Right renal cortex interstitium (tissue), 3 donors: Measurements from ENCODE around the gene CELA1. TPM values are rescaled to one million over a fixed set of nuclear protein-coding genes. Genes with fewer than 3 reads are reported as not detected.
"Not testable (repeated sequence)": the region's sequence is repeated elsewhere in the genome, so short reads cannot be mapped to it uniquely, and the experiment has no call there.

Source experiments
- DNase-seq, 3 donors: peaks; one replicate each; pipeline ENCODE4 v3.0.0-alpha.2; 2013; ENCODE audit warnings: low read depth in 3 of 3, low spot score in 2 of 3
- polyA plus RNA-seq, 3 donors: library from polyadenylated mRNA; unstranded; fragments of 120-200 nt; gene quantifications; one replicate each; pipeline ENCODE4 v1.2.1, GENCODE V29; 2013; ENCODE audit not compliant: insufficient read length in 3 of 3

The CELA1 gene
- polyA plus RNA-seq, 3 donors, result not detected

DNA sequence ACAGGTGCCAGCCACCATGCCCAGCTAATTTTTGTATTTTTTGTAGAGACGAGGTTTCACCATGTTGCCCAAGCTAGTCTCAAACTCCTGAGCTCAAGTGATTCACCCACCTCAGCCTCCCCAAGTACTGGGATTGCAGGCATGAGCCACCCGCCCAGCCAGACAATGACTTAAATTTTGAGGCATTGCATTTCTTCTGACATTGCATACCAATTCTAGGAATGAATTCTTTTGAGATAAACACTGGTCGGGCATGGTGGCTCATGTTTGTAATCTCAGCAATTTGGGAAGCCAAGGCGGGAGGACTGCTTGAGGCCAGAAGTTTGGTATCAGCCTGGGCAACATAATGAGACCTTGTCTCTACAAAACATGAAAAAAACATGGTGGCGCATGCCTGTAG lies 2.5 kb upstream of the CELA1 start:
- DNase-seq, result no peak

DNA sequence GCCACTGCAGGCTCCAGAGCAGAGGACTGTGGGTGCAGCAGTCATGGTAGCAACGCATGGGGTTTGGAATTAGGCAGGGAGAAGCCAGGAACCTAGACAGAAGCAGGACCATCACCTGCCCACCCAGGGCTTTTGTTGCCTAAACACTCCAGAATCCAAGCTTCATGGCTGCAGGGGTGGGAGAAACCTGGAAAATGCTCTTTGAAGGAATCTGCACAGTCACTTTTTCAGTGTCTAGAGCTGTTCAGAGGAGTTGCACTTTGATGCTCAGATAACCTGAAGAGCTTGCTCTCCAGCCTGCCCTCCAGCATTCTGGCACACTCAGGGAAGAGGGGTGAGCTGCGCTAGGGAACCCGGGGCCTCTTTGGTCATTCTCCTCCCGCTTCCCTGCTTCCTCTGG lies 1.6 kb upstream of the CELA1 start:
- DNase-seq, result no peak

DNA sequence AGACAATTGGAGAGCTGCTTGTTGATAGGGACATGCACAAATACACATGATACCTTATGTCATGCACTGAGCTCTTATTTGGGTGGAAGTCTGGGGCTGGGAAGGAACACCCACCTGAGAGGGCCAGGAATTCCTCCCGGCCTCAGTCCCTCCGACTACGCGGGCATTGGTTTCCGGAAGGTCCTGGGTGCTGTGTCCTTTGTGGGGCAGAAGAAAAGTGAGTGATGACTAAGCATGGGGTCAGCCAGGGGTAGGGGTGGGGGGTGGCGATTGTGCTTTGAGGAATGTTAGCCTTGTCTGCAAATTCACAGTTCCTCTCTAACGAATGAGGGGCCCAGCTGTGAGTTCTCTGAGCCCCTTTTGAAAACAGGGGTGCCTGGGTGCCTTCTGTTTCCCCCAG lies 798 bp downstream of the CELA1 start:
- no peak for DNase-seq

DNA sequence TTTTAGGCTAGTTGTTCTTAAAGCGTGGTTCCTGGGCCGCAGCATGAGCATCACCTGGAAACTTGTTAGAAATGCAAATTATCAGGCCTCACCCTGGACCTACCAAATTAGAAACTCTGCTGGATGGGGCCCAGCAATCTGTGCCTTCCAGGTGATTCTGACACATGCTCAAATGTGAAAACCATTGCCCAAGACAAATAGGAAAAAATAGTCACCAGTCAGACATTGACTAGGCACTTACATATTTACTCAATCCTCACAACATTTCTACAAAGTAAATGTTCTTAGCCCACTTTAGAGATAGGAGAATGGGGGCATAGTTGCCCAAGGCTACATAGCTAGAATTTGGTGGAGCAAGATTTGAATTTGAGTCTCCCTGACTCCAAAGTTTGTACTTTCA lies 3.3 kb downstream of the CELA1 start:
- DNase-seq, result no peak

DNA sequence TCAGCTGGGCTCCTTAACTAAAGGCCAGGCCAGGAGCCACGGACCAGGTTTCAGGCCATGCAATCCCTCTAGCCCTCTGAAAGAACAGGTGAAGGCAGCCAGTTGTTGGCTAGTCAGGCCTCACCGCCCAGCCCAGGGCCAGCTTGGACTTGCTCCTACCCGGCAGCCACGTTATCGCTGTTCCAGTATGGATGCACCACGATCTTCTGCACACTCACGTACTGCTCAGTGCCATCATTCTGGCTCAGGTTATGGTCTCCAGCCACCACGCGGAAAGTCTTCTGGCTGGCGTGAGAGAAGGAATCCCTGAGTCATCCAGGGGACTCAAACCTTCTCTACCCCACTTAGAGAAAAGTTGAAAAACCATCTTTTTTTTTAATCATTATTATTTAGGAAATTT lies 4.1 kb downstream of the CELA1 start:
- DNase-seq, result no peak

DNA sequence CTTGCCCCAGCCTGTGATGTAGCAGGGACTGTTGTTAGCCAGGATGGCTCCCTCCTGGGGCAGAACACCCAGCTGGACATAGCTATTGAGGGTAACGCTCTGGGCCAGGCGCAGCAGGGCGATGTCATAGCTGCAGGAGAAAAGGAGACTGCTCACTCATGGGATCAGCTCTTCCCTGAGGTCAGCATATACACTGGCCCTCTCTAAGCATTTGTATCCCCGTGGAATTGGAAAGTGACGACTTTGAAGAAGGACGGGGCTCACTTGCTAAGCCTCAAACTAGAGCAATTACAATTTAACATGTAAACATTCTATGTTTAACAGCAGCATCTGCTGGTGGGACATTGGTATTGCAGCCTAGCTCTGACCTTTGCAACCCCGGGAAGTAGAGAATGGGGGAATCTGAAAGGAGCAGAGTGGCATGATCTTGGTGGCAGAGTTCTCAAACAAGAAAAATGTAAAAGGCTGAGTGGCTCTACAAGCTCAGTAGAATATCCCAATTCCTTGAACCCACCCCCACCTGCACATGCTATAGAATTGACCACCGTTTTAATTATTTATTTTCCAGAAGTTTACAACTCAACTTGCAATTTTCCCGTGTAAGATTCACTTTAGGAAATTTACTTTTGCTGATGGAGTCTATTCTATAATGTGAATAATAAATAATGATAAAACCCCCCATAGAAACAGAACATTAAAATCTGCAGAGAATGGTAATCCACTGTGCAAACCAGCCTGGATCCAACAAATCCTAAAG lies 5.0 kb downstream of the CELA1 start:
- DNase-seq, result peak; percentile 57 to 74 (median 67)

DNA sequence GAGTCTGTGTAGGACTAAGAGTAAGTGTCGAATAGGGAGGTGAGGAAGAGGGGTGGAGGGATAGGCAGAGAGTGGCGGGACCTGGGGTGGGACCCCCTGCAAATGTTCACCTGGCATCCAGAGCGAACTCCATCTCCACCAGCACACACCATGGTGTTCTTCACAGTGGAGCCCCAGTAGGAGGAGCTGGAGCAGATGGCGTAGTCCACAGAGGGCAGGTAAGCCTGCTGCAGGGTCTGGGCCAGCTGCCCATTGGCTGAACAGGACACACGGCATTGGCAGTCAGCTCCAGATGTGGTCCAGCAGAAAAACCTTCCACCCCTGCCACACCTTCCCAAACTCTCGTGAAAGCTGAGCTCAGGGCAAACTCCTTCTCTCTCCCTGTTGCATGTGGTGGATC lies 6.7 kb downstream of the CELA1 start:
- no peak for DNase-seq

DNA sequence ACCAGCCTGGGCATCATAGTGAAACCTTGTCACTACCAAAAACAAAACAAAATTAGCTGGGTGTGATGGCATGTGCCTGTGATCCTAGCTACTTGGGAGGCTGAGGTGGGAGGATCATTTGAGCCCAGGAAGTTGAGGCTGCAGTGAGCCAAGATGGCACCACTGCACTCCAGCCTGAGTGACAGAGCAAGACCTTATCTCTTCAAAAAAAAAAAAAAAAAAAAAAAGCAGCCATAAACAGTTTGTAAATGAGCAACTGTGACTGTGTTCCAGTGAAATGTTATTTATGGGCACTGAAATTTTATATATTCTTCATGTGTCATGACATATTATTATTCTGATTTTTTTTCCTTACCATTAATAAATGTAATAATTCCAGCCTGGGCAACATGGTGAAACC lies 9.1 kb downstream of the CELA1 start:
- not testable (repeated sequence) for DNase-seq

DNA sequence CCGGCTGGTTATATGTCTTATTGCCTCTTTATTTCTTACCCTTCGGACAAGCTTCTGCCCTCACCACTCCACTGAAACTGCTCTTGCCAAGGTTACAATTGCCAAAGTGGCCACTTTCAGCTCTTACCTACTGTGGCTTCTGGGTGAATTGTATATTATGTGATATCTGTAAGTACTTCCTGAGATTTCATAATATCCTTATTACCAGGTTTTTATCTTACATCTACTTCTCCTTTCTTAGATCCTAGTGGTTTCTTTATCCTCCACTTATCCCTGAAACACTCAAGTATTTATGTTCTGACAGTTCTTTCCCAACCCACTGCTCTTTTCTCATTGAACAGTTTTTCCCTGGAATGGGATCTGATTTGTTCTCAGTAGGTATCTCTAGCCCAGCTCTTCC lies 10.5 kb downstream of the CELA1 start:
- DNase-seq, result no peak

DNA sequence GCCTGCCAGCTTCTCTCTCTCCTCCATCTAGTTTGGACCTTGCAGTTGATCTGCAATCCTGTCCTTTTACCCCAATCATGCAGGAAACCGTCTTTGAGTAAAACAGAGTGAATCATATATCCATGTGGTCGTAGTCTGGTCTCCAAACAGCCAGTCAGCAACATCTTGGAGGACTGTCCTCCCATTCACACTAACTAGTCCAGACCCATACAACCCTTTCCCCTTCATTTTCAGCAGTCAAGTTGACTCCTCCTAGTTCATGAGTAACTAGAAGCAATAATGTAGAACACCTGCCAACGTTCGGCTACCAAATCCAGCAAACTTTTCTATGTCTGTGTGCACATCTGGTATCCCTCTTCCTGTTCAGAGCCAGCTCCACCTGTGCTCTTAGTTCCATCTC lies 11.7 kb downstream of the CELA1 start:
- DNase-seq, result no peak

DNA sequence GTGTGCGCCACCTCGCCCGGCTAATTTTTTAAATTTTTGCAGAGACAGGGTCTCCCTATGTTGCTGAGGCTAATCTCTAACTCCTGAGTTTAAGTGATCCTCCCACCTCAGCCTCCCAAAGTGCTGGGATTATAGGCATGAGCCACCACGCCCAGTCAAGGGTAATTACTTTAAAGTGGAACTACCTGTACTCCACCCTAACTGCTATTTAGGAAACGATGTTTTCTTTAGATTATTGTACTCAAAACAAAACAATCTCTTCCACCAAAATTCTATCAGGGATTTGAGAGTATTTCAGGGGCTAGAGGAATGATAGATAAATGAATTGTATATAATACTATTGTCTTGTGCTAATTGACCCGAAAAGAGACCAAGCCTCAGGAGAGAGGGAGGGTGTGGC lies 12.9 kb downstream of the CELA1 start:
- no peak for DNase-seq

DNA sequence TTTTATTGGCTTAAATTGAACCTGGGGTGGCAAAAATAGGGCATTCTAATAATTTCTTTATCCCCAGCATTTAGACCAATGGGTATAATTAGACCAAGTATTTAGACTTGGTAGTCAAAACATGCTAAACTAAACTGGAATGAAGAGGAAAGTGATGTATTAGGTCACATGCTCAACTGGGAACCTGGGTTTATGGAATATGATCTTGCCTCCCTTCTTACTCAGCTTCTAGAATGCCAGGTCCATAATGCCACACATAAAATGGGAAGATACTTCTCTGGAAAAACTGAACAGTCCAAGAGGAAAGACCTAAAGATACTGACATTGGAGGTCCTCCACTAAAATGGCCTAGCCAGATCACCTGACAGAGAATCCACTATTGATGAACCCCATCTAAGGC lies 16.3 kb downstream of the CELA1 start:
- DNase-seq, result no peak

DNA sequence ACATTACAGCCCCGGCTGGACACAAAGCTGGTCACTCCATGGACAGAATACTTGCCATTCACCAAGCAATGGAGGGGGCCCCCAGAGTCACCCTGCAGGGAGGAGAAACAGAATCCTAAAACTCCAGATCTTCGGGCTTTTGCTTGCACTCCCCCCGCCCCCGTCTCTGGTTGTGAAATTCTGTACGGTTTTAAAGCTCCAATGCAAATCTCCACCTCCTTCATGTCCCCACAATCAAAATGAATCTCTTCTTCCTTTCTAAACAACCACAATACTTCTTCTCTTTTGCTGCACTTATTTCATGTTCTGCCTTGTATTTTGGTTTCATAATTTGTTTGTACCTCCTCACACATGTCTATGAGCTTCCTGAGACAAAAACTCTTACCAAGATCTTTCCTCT lies 16.7 kb downstream of the CELA1 start:
- DNase-seq, result no peak

DNA sequence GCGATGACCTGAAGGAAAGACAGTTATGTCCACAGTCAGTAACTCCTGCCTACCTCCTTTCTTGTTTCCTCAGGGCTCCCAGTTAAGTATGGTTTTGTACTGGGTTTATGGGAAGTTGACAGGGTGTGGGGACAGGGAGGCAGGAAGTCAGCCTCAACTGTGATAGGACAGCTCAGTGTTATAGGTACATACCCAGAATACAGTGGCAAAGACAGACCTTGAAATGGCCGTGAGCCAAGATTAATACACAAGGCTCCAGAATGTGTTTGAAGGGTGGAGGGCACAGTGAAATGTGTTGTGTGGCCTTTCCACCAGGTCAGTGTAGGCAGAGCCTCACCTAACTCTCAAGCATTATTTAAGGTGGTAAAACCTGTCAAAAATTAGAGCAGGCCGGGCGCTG lies 17.9 kb downstream of the CELA1 start:
- no peak for DNase-seq

DNA sequence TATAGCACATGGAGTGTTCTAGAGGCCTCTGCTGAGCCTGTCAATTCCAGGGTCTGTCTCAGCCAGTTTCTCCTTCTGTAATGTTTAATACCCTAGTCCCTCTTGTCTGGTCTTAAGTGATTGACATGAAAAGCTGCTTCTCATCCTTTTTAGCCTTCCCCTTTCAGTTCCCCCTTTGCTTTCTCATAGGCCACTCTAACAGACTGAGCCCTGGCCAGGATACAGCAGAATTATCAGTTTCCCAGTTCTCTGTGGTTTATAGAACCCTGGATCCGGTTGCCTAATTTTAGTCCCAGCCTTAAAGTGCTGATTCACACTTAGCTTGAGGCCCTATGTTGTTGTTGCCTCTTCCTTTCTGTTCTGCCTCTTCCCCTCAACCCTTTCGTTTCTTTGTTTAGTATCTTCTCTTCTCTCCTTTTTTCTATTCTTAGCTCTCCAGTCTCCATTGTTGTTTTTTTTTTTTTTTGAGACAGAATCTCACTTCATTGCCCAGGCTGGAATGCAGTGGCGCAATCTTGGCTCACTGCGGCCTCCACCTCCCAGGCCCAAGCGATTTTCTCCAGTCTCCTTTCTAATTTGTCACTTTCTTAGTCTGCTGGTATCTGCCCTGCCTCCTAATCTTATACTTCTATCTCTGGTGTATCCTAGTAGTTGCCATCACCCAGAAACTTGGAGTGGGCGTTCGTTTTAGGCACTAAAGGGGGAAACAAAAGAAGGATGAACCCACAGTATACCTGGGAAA lies 19.6 kb downstream of the CELA1 start:
- DNase-seq, result no peak

DNA sequence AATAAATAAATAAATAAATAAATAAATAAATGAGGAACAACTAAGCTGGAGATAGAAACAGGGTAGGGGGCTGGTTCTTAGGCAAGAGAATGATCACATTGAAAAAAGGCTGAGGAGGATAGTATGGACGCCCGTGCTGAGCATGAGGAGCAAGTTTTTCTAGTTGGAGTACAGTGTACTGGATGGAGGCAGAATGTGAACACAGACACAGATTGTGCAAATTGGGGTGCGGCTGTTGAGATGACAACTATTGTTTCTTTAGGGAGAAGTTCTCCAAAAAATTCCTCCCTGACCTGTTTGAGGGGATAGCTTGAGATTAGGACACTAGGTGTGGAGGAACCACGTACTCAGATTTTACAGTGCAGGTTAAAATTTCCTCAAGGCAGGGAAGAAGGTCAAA lies 21.5 kb downstream of the CELA1 start:
- DNase-seq, result no peak

DNA sequence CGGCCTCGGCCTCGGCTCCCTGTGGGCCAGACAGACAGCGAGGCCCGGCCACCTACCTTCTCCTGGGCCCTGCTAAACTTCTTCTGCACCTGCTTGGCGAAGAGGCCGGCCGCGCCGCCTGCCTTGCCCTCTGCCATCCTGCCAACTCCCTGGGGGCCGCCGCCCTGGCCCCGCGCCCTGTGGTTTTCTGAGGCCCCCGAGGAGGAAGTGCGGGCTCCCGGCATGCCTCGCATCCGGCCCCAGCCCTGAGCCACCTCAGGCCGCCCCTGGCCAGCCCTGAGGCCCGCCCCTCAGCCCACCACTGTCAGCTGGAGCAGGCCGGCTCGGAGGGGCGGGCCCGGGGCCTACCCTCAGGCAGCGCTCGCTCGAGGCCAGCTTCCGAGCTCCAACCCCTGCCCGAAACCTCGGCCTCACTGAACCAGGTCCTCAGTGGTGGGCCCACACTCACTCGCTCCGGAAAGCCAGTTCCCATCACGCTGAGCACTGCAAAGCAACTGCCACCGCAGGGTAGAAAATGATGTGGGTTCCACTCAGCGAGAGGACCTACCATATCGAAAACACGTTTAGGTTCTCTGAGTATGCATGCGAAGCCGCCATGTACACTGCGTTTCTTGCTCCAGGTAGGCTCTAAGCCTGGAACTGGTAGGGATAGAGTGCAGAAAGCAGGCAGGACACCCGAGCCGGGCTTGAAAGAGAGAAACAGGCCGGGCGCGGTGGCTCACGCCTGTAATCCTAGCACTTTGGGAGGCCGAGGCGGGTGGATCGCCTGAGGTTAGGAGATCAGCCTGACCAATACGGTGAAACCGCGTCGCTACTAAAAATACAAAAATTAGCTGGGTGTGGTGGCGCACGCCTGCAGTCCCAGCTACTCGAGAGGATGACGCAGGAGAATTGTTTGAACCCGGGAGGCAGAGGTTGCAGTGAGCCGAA lies 22.2 kb downstream of the CELA1 start, which contains the start of gene BIN2:
Gene BIN2, minus strand, starts transcription at position 209 of the 930 bp plus-strand sequence. Its CDS starts 72 bp downstream, at position 137.
- DNase-seq, result no peak

DNA sequence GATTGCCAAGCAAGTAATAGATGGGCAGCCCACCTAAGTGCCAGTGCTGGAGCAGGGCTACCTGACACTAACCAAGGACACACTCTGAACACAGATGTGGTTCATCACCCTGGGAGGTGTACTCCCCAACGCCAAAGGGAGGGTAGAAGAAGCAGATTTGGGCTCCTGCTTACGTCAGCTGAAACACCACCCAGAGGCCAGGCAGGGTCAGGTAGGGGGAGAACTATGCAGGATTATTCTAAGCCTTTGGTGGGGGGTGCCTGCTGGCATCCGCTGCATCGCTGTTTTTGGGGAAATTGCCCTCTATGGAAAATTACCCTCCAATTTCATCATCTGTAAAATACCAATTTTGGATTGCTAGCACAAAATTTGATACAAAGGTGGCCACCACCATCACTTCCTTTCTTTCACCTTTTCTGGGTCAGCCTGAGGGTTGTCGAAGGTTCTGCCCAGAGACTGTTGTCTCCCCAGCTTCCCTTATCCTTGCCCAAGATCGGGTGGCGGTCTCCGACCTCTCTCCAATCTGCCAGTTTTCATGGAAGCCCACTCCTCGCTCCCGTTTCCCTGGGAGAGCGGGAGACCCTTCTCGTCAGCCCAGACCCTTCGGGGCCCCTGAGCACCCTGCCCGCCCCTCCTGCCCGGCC lies 23.0 kb downstream of the CELA1 start:
- DNase-seq, result no peak

DNA sequence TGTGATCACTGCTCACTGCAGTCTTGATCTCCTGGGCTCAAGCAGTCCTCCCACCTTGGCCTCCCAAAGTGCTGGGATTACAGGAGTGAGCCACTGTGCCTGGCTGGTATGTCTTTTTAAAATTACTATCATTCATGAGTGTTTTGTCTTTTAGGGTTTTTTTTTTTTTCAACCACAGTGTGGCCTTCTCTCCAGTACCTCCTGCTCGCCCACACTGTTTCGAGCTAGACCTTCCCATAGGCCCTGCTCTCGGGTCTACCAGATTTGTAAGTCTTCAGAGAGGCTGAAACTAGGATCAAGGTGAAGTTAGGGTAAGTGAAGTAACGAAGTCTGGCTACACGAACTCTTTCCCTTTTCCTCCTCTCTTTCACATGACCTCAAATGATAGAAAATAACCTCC lies 24.0 kb downstream of the CELA1 start:
- no peak for DNase-seq

DNA sequence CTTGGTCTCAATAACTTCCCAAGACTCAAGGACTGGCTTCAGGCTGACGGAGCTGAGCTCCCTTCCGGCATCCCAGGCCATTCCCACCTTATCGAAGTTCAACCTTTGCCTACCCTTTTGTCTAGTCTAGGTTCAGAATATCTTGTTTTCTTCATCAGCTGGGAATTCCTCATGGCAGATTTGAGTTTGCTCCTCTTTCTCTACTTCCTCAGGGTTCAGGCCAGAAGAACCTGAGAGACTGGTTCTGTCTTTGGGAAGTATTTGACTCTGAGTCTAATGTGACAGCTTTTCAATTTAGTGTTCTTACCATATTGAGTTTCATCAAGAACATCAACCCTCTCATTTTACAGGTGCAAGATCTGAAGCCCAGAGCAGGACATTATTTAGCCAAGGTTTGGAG lies 24.6 kb downstream of the CELA1 start:
- DNase-seq, result no peak
